Stimulated activated CD4-positive, alpha-beta T cell treated with anti-CD3 and anti-CD28 coated beads, Interleukin-2, amount 100 ng/mL, for 24 hours (primary cell): ENCODE measurements around the gene IRF2.
A peak's percentile ranks its signal among the peaks of the same experiment; 100 is the strongest.

Experiments used
- DNase-seq, 2 donors: peaks; one replicate each; pipeline ENCODE4 v3.0.0-alpha.2; 2020

Gene IRF2

GRCh38 chr4:184474263-184475095 lies at the start of gene IRF2:
IRF2 (minus strand) TSS chr4:184474550; CDS start chr4:184429064, 45,486 bp downstream.
- peak; percentile 95 to 96 for DNase-seq

GRCh38 chr4:184515606-184516005 lies 41.3 kb upstream of the IRF2 start:
- DNase-seq = no peak

- DNase-seq = peak; percentile 76 to 79
These were observed 40.0 kb upstream of the IRF2 start for GRCh38 chr4:184514121-184514988.

- no peak for DNase-seq
These were observed 39.4 kb upstream of the IRF2 start for GRCh38 chr4:184513802-184514120.

GRCh38 chr4:184511156-184511555 lies 36.8 kb upstream of the IRF2 start:
- no peak for DNase-seq

GRCh38 chr4:184510401-184510800 lies 36.1 kb upstream of the IRF2 start:
- no peak for DNase-seq

- peak; percentile 24 to 28 for DNase-seq
These were observed 32.3 kb upstream of the IRF2 start for GRCh38 chr4:184506527-184507121.

- DNase-seq = no peak
These were observed 30.0 kb upstream of the IRF2 start for GRCh38 chr4:184504385-184504784.

GRCh38 chr4:184503869-184504300 lies 29.5 kb upstream of the IRF2 start:
- DNase-seq = peak; percentile 21 to 22

GRCh38 chr4:184500748-184501589 lies 26.6 kb upstream of the IRF2 start:
- DNase-seq = no peak

GRCh38 chr4:184499996-184500395 lies 25.6 kb upstream of the IRF2 start:
- DNase-seq = no peak

- DNase-seq = no peak
These were observed 24.2 kb upstream of the IRF2 start for GRCh38 chr4:184498598-184498997.

- DNase-seq = no peak
These were observed 15.4 kb upstream of the IRF2 start for GRCh38 chr4:184489771-184490170.

GRCh38 chr4:184487503-184487902 lies 13.2 kb upstream of the IRF2 start:
- DNase-seq = no peak

- no peak for DNase-seq
These were observed 10.9 kb upstream of the IRF2 start for GRCh38 chr4:184485279-184485678.

GRCh38 chr4:184481544-184481943 lies 7.2 kb upstream of the IRF2 start:
- no peak for DNase-seq

- DNase-seq = no peak
These were observed 5.2 kb upstream of the IRF2 start for GRCh38 chr4:184479516-184479950.

GRCh38 chr4:184477201-184477999 lies 3.0 kb upstream of the IRF2 start:
- DNase-seq = no peak

- DNase-seq = peak in 1 of 2 donors; percentile 49
These were observed 2.3 kb upstream of the IRF2 start for GRCh38 chr4:184476695-184477094.

- no peak for DNase-seq
These were observed 1.1 kb upstream of the IRF2 start for GRCh38 chr4:184475498-184475897.

- peak; percentile 65 to 75 for DNase-seq
These were observed 729 bp upstream of the IRF2 start for GRCh38 chr4:184475096-184475461.
